ENCODE data around the gene MINDY2.

MINDY2 gene

GRCh38 chr15:58771621-58772250 lies 634 bp downstream of the MINDY2 start:
- under 1% methylated on average over 35 of the region's 40 CpGs for WGBS
- peak overlapping the region; percentile 46 for H4K91ac ChIP-seq (ENCODE audit: low read length)
- H2BK12ac ChIP-seq (ENCODE audit: low read length in 2 of 2): no peak overlapping the region
- peak overlapping the region in 1 of 2 experiments; percentile 44 for H3K4ac ChIP-seq (ENCODE audit: low read depth in 1 of 2, low read length in 2 of 2)
- H2AFZ ChIP-seq (ENCODE audit: low read depth, low read length): peak overlapping the region; percentile 10
- H2BK5ac ChIP-seq (ENCODE audit: low read depth, low read length, poor library complexity, severe bottlenecking): peak overlapping the region; percentile 63
- H3K36me3 ChIP-seq (ENCODE audit: control insufficient read depth in 1 of 2, insufficient read depth in 2 of 2, low read depth in 1 of 2, low read length in 2 of 2): peaks cover 0 to 3% of the 10 kb centered on the region in 2 experiments
- H2BK120ac ChIP-seq (ENCODE audit: low read depth, low read length): peak overlapping the region; percentile 91
- H4K8ac ChIP-seq (ENCODE audit: low read length): peak overlapping the region; percentile 57
- H3K9me3 ChIP-seq (ENCODE audit: control insufficient read depth, low read length): no peaks in the 10 kb centered on the region
- peak overlapping the region; percentile 26 to 45 for H3K14ac ChIP-seq (ENCODE audit: low read length in 2 of 2)
- H3K4me3 ChIP-seq (ENCODE audit: insufficient read depth in 1 of 2, low read depth in 1 of 2, low read length in 2 of 2): peak overlapping the region; percentile 92 to 95
- no peak overlapping the region for H2AK5ac ChIP-seq (ENCODE audit: low read length, severe bottlenecking)
- DNase-seq: no peak
- peak overlapping the region; percentile 99 for H2BK15ac ChIP-seq (ENCODE audit: low read depth, poor library complexity, severe bottlenecking)
- H3K23ac ChIP-seq (ENCODE audit: low read length in 2 of 2): peak overlapping the region in 1 of 2 experiments; percentile 6
- H3K4me2 ChIP-seq (ENCODE audit: low read length, poor library complexity, severe bottlenecking): peak overlapping the region; percentile 58
- H3K27ac ChIP-seq (ENCODE audit: low read length, poor library complexity, severe bottlenecking): peak overlapping the region; percentile 62
- peak overlapping the region; percentile 85 to 95 for H3K18ac ChIP-seq (ENCODE audit: low read depth in 1 of 2, low read length in 2 of 2)
- H3K79me1 ChIP-seq (replicated peaks; ENCODE audit: low read length, poor library complexity, severe bottlenecking): peaks cover 6% of the 10 kb centered on the region
- H3K27me3 ChIP-seq (ENCODE audit: control insufficient read depth in 1 of 2, insufficient read depth in 1 of 2, low read length in 2 of 2): no peaks in the 10 kb centered on the region
- peaks cover 3% of the 10 kb centered on the region for H3K4me1 ChIP-seq (ENCODE audit: control insufficient read depth, insufficient read depth, low read depth, low read length)
- H3K9ac ChIP-seq (ENCODE audit: low read length): peak overlapping the region; percentile 93

- WGBS: 95% methylated on average over 3 of the region's 4 CpGs
- no peak overlapping the region for H3K23ac ChIP-seq (ENCODE audit: low read length in 2 of 2)
These were observed 1.9 kb downstream of the MINDY2 start for GRCh38 chr15:58773024-58773423.

GRCh38 chr15:58775402-58775801 lies 4.3 kb downstream of the MINDY2 start:
- no peak overlapping the region for H3K27ac ChIP-seq (ENCODE audit: low read length, poor library complexity, severe bottlenecking)
- peaks cover 0 to 13% of the 10 kb centered on the region in 2 experiments for H3K36me3 ChIP-seq (ENCODE audit: control insufficient read depth in 1 of 2, insufficient read depth in 2 of 2, low read depth in 1 of 2, low read length in 2 of 2)
- no peak overlapping the region for H3K9ac ChIP-seq (ENCODE audit: low read length)
- H3K23ac ChIP-seq (ENCODE audit: low read length in 2 of 2): no peak overlapping the region
- 95% methylated on average over 3 of the region's 3 CpGs for WGBS
- H3K18ac ChIP-seq (ENCODE audit: low read depth in 1 of 2, low read length in 2 of 2): no peak overlapping the region
- no peak overlapping the region for H2BK15ac ChIP-seq (ENCODE audit: low read depth, poor library complexity, severe bottlenecking)
- peaks cover 8% of the 10 kb centered on the region for H3K79me1 ChIP-seq (replicated peaks; ENCODE audit: low read length, poor library complexity, severe bottlenecking)
- no peak overlapping the region for H3K14ac ChIP-seq (ENCODE audit: low read length in 2 of 2)
- DNase-seq: no peak
- H2AK5ac ChIP-seq (ENCODE audit: low read length, severe bottlenecking): no peak overlapping the region
- H3K4me1 ChIP-seq (ENCODE audit: control insufficient read depth, insufficient read depth, low read depth, low read length): peaks cover 3% of the 10 kb centered on the region
- H4K91ac ChIP-seq (ENCODE audit: low read length): no peak overlapping the region
- H3K4ac ChIP-seq (ENCODE audit: low read depth in 1 of 2, low read length in 2 of 2): no peak overlapping the region
- H3K4me2 ChIP-seq (ENCODE audit: low read length, poor library complexity, severe bottlenecking): no peak overlapping the region
- no peak overlapping the region for H4K8ac ChIP-seq (ENCODE audit: low read length)
- no peak overlapping the region for H2BK12ac ChIP-seq (ENCODE audit: low read length in 2 of 2)
- H3K4me3 ChIP-seq (ENCODE audit: insufficient read depth in 1 of 2, low read depth in 1 of 2, low read length in 2 of 2): no peak overlapping the region
- H3K27me3 ChIP-seq (ENCODE audit: control insufficient read depth in 1 of 2, insufficient read depth in 1 of 2, low read length in 2 of 2): no peaks in the 10 kb centered on the region
- no peak overlapping the region for H2AFZ ChIP-seq (ENCODE audit: low read depth, low read length)
- no peaks in the 10 kb centered on the region for H3K9me3 ChIP-seq (ENCODE audit: control insufficient read depth, low read length)
- no peak overlapping the region for H2BK5ac ChIP-seq (ENCODE audit: low read depth, low read length, poor library complexity, severe bottlenecking)
- no peak overlapping the region for H2BK120ac ChIP-seq (ENCODE audit: low read depth, low read length)

More at GRCh38 chr15:58773024-58773423, 1.9 kb downstream of the MINDY2 start:
- H2AFZ ChIP-seq (ENCODE audit: low read depth, low read length): no peak overlapping the region
- H3K27me3 ChIP-seq (ENCODE audit: control insufficient read depth in 1 of 2, insufficient read depth in 1 of 2, low read length in 2 of 2): no peaks in the 10 kb centered on the region
- peak overlapping the region in 1 of 2 experiments; percentile 95 for H3K4me3 ChIP-seq (ENCODE audit: insufficient read depth in 1 of 2, low read depth in 1 of 2, low read length in 2 of 2)
- no peak overlapping the region for H3K18ac ChIP-seq (ENCODE audit: low read depth in 1 of 2, low read length in 2 of 2)
- no peak overlapping the region for H3K27ac ChIP-seq (ENCODE audit: low read length, poor library complexity, severe bottlenecking)
- peak overlapping the region; percentile 93 for H3K9ac ChIP-seq (ENCODE audit: low read length)
- H3K14ac ChIP-seq (ENCODE audit: low read length in 2 of 2): no peak overlapping the region
- no peak for DNase-seq
- no peak overlapping the region for H2BK120ac ChIP-seq (ENCODE audit: low read depth, low read length)
- no peak overlapping the region for H4K8ac ChIP-seq (ENCODE audit: low read length)
- no peaks in the 10 kb centered on the region for H3K9me3 ChIP-seq (ENCODE audit: control insufficient read depth, low read length)
- H2AK5ac ChIP-seq (ENCODE audit: low read length, severe bottlenecking): no peak overlapping the region
- no peak overlapping the region for H2BK5ac ChIP-seq (ENCODE audit: low read depth, low read length, poor library complexity, severe bottlenecking)
- no peak overlapping the region for H4K91ac ChIP-seq (ENCODE audit: low read length)
- H3K4me2 ChIP-seq (ENCODE audit: low read length, poor library complexity, severe bottlenecking): peak overlapping the region; percentile 71
- H3K4me1 ChIP-seq (ENCODE audit: control insufficient read depth, insufficient read depth, low read depth, low read length): peaks cover 3% of the 10 kb centered on the region
- H3K79me1 ChIP-seq (replicated peaks; ENCODE audit: low read length, poor library complexity, severe bottlenecking): peaks cover 6% of the 10 kb centered on the region
- H2BK12ac ChIP-seq (ENCODE audit: low read length in 2 of 2): no peak overlapping the region
- H2BK15ac ChIP-seq (ENCODE audit: low read depth, poor library complexity, severe bottlenecking): no peak overlapping the region
- H3K4ac ChIP-seq (ENCODE audit: low read depth in 1 of 2, low read length in 2 of 2): no peak overlapping the region
- H3K36me3 ChIP-seq (ENCODE audit: control insufficient read depth in 1 of 2, insufficient read depth in 2 of 2, low read depth in 1 of 2, low read length in 2 of 2): peaks cover 0 to 3% of the 10 kb centered on the region in 2 experiments

- no peak overlapping the region for H2AFZ ChIP-seq (ENCODE audit: low read depth, low read length)
- peaks cover 3% of the 10 kb centered on the region for H3K4me1 ChIP-seq (ENCODE audit: control insufficient read depth, insufficient read depth, low read depth, low read length)
- H4K8ac ChIP-seq (ENCODE audit: low read length): no peak overlapping the region
- no peak overlapping the region for H2BK15ac ChIP-seq (ENCODE audit: low read depth, poor library complexity, severe bottlenecking)
- H3K4ac ChIP-seq (ENCODE audit: low read depth in 1 of 2, low read length in 2 of 2): no peak overlapping the region
- H2BK120ac ChIP-seq (ENCODE audit: low read depth, low read length): no peak overlapping the region
- no peak overlapping the region for H4K91ac ChIP-seq (ENCODE audit: low read length)
- no peak overlapping the region for H2BK12ac ChIP-seq (ENCODE audit: low read length in 2 of 2)
- H3K9ac ChIP-seq (ENCODE audit: low read length): no peak overlapping the region
- H3K79me1 ChIP-seq (replicated peaks; ENCODE audit: low read length, poor library complexity, severe bottlenecking): peaks cover 8% of the 10 kb centered on the region
- no peak for DNase-seq
- H3K9me3 ChIP-seq (ENCODE audit: control insufficient read depth, low read length): no peaks in the 10 kb centered on the region
- no peak overlapping the region for H3K18ac ChIP-seq (ENCODE audit: low read depth in 1 of 2, low read length in 2 of 2)
- no peak overlapping the region for H3K14ac ChIP-seq (ENCODE audit: low read length in 2 of 2)
- H2BK5ac ChIP-seq (ENCODE audit: low read depth, low read length, poor library complexity, severe bottlenecking): no peak overlapping the region
- no peak overlapping the region for H3K4me3 ChIP-seq (ENCODE audit: insufficient read depth in 1 of 2, low read depth in 1 of 2, low read length in 2 of 2)
- no peaks in the 10 kb centered on the region for H3K27me3 ChIP-seq (ENCODE audit: control insufficient read depth in 1 of 2, insufficient read depth in 1 of 2, low read length in 2 of 2)
- no peak overlapping the region for H3K23ac ChIP-seq (ENCODE audit: low read length in 2 of 2)
- no peak overlapping the region for H3K27ac ChIP-seq (ENCODE audit: low read length, poor library complexity, severe bottlenecking)
- no peak overlapping the region for H3K4me2 ChIP-seq (ENCODE audit: low read length, poor library complexity, severe bottlenecking)
- H2AK5ac ChIP-seq (ENCODE audit: low read length, severe bottlenecking): no peak overlapping the region
- H3K36me3 ChIP-seq (ENCODE audit: control insufficient read depth in 1 of 2, insufficient read depth in 2 of 2, low read depth in 1 of 2, low read length in 2 of 2): peaks cover 0 to 14% of the 10 kb centered on the region in 2 experiments
- WGBS: 98% methylated on average over 4 of the region's 4 CpGs
These were observed 6.0 kb downstream of the MINDY2 start for GRCh38 chr15:58777107-58777506.

Measured in mesenchymal stem cell (in vitro differentiated cells and primary cell).